Measurements from ENCODE around the gene SMCO4.

The SMCO4 gene

GRCh38 chr11:93559681-93560080 lies 16.5 kb upstream of the SMCO4 start:
- no peak for TF ChIP-seq ZFX (IDR thresholded peaks at IDR 0.05; ENCODE audit: borderline replicate concordance)
- TF ChIP-seq, protein P1, sequence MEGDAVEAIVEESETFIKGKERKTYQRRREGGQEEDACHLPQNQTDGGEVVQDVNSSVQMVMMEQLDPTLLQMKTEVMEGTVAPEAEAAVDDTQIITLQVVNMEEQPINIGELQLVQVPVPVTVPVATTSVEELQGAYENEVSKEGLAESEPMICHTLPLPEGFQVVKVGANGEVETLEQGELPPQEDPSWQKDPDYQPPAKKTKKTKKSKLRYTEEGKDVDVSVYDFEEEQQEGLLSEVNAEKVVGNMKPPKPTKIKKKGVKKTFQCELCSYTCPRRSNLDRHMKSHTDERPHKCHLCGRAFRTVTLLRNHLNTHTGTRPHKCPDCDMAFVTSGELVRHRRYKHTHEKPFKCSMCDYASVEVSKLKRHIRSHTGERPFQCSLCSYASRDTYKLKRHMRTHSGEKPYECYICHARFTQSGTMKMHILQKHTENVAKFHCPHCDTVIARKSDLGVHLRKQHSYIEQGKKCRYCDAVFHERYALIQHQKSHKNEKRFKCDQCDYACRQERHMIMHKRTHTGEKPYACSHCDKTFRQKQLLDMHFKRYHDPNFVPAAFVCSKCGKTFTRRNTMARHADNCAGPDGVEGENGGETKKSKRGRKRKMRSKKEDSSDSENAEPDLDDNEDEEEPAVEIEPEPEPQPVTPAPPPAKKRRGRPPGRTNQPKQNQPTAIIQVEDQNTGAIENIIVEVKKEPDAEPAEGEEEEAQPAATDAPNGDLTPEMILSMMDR (IDR thresholded peaks at IDR 0.05): no peak
- H3K27ac ChIP-seq: no peak overlapping the region

- no peak overlapping the region for H3K27ac ChIP-seq
- TF ChIP-seq, protein P1 (IDR thresholded peaks at IDR 0.05): no peak
- TF ChIP-seq ZFX (IDR thresholded peaks at IDR 0.05; ENCODE audit: borderline replicate concordance): no peak
These were observed 9.7 kb upstream of the SMCO4 start for GRCh38 chr11:93552874-93553273.

DNA sequence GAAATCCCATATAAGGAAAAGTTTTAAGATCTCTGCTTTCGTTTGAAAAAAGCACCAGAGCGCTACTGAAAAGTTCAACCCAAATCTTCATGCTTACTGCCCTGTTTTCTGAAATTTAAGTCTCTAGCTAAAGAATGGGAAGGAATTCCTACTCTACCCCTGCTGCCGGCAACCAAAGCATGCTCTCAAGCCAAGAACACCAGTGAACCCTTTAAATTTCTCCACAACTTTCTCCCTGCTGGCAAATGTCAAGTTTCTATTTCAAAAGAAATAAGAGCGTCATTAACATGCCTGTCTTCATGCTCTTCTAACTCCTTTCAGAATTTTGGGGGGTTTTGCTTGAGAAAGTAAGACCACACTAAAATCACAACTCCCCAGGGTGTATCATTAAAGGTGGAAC lies 6.8 kb upstream of the SMCO4 start:
- TF ChIP-seq, protein P1 (IDR thresholded peaks at IDR 0.05): no peak
- TF ChIP-seq ZFX (IDR thresholded peaks at IDR 0.05; ENCODE audit: borderline replicate concordance): no peak
- no peak overlapping the region for H3K27ac ChIP-seq

- no peak overlapping the region for H3K27ac ChIP-seq
- TF ChIP-seq ZFX (IDR thresholded peaks at IDR 0.05; ENCODE audit: borderline replicate concordance): no peak
- TF ChIP-seq, protein P1 (IDR thresholded peaks at IDR 0.05): no peak
These were observed 5.6 kb upstream of the SMCO4 start for GRCh38 chr11:93548679-93549319.

DNA sequence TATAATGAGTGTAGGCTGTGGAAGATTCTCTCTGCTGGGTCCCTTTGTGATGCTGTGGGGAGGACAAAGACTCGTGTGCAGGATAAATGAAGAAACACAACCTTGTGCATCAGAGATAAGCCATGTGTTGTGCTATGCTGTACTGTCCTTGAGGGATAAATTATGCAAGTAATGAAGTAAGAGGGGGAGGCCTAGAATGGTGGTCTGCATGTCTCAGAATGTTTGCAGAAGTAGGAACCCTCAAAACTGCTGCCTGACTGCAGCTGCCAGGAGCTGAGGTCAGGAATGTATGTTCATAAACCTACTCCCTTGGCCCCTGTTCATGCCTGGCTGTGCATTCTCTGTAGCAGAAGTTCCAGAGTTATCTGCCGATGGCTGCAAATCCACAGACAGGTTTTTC lies 4.6 kb upstream of the SMCO4 start:
- H3K27ac ChIP-seq: no peak overlapping the region
- TF ChIP-seq, protein P1 (IDR thresholded peaks at IDR 0.05): no peak
- TF ChIP-seq ZFX (IDR thresholded peaks at IDR 0.05; ENCODE audit: borderline replicate concordance): no peak

GRCh38 chr11:93547028-93547427 lies 3.8 kb upstream of the SMCO4 start:
- TF ChIP-seq, protein P1 (IDR thresholded peaks at IDR 0.05): no peak
- TF ChIP-seq ZFX (IDR thresholded peaks at IDR 0.05; ENCODE audit: borderline replicate concordance): no peak
- H3K27ac ChIP-seq: no peak overlapping the region

DNA sequence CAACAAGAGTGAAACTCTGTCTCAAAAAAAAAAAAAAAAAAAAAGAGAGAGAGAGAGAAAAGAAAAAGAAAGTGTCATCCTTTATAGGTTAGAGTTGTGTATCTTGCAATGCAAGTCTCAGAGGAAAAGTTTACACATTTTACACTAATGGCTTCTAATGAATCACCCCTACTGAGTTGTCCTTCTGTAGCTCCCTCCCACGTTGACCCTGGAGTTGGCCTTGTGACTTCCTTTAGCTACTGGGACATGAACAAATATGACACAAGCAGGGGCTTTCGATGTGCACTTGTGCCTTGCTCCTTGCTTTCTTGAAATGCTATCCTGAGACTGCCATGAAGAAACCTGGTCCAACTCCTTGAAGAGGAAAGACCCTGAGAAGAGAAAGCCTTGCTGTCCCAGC lies 2.4 kb upstream of the SMCO4 start:
- TF ChIP-seq ZFX (IDR thresholded peaks at IDR 0.05; ENCODE audit: borderline replicate concordance): no peak
- TF ChIP-seq, protein P1 (IDR thresholded peaks at IDR 0.05): no peak
- H3K27ac ChIP-seq: no peak overlapping the region

Measured in 22Rv1 (cell line).